Measurements from ENCODE around the gene SPATA16.

DNA sequence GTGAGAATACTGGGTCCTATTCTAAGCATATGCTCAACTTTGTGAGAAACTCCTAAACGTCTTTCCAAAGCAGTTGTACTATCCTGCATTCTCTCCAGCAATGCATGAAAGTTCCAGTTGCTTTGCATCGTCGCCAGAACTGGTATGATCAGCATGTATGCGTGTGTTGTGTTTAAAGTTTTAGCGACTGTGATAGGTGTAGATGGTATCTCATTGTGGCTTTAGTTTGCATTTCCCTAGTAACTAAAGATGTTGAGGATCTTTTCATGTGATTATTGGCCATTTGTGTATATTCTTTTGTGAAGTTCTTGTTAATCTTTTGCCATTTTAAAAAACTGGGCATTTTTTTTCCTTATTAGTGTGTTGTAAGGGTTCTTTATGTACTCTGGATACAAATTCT lies 115.1 kb downstream of the SPATA16 start:
- TF ChIP-seq, protein P1, sequence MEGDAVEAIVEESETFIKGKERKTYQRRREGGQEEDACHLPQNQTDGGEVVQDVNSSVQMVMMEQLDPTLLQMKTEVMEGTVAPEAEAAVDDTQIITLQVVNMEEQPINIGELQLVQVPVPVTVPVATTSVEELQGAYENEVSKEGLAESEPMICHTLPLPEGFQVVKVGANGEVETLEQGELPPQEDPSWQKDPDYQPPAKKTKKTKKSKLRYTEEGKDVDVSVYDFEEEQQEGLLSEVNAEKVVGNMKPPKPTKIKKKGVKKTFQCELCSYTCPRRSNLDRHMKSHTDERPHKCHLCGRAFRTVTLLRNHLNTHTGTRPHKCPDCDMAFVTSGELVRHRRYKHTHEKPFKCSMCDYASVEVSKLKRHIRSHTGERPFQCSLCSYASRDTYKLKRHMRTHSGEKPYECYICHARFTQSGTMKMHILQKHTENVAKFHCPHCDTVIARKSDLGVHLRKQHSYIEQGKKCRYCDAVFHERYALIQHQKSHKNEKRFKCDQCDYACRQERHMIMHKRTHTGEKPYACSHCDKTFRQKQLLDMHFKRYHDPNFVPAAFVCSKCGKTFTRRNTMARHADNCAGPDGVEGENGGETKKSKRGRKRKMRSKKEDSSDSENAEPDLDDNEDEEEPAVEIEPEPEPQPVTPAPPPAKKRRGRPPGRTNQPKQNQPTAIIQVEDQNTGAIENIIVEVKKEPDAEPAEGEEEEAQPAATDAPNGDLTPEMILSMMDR (IDR thresholded peaks at IDR 0.05; ENCODE audit: poor library complexity, severe bottlenecking), result no peak
- TF ChIP-seq POLR2AphosphoS5 (IDR thresholded peaks at IDR 0.05), result no peak
- TF ChIP-seq, protein P2, sequence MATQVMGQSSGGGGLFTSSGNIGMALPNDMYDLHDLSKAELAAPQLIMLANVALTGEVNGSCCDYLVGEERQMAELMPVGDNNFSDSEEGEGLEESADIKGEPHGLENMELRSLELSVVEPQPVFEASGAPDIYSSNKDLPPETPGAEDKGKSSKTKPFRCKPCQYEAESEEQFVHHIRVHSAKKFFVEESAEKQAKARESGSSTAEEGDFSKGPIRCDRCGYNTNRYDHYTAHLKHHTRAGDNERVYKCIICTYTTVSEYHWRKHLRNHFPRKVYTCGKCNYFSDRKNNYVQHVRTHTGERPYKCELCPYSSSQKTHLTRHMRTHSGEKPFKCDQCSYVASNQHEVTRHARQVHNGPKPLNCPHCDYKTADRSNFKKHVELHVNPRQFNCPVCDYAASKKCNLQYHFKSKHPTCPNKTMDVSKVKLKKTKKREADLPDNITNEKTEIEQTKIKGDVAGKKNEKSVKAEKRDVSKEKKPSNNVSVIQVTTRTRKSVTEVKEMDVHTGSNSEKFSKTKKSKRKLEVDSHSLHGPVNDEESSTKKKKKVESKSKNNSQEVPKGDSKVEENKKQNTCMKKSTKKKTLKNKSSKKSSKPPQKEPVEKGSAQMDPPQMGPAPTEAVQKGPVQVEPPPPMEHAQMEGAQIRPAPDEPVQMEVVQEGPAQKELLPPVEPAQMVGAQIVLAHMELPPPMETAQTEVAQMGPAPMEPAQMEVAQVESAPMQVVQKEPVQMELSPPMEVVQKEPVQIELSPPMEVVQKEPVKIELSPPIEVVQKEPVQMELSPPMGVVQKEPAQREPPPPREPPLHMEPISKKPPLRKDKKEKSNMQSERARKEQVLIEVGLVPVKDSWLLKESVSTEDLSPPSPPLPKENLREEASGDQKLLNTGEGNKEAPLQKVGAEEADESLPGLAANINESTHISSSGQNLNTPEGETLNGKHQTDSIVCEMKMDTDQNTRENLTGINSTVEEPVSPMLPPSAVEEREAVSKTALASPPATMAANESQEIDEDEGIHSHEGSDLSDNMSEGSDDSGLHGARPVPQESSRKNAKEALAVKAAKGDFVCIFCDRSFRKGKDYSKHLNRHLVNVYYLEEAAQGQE (IDR thresholded peaks at IDR 0.05; ENCODE audit: borderline replicate concordance), result no peak
- no peak for TF ChIP-seq EP300 (conservative IDR thresholded peaks at IDR 0.05; ENCODE audit: poor library complexity, severe bottlenecking)
- TF ChIP-seq EZH2 (IDR thresholded peaks at IDR 0.05; ENCODE audit: borderline replicate concordance, insufficient read depth, low read length, poor library complexity, severe bottlenecking), result no peak
- no peak for TF ChIP-seq TAF1 (IDR thresholded peaks at IDR 0.05; ENCODE audit: low read depth)
- no peak for TF ChIP-seq RAD21 (conservative IDR thresholded peaks at IDR 0.05)

All from neural cell (in vitro differentiated cells).